Activated T-cell treated with anti-CD3 and anti-CD28 coated beads, Interleukin-2, amount 50 U/mL, for 48 hours (primary cell): Measurements from ENCODE around the gene ZNF12.
"Not testable (repeated sequence)": the region's sequence is repeated elsewhere in the genome, so short reads cannot be mapped to it uniquely, and the experiment has no call there.

ENCODE experiments used
- DNase-seq, 2 experiments: peaks; one replicate each; pipeline ENCODE4 v3.0.0-alpha.2; 2020

Gene ZNF12

DNA sequence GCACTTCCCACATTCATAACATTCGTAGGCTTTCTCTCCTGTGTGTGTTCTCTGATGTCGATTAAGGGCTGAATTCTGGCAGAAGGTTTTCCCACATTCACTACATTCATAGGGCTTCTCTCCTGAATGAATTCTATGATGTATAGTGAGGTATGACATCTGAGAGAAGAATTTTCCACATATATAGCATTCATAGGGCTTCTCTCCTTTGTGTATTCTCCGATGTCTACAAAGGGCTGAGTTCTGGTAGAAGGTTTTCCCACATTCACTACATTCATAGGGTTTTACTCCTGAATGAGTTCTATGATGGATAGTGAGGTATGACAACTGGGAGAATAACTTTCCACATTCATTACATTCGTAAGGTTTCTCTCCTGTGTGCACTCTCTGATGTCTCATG, 15.6 kb downstream of the ZNF12 start:
- no peak for DNase-seq

- DNase-seq = no peak
Observed at GRCh38 chr7:6680146-6680545, 26.6 kb downstream of the ZNF12 start.

- DNase-seq = no peak
Observed at GRCh38 chr7:6675807-6676405, 30.8 kb downstream of the ZNF12 start.

GRCh38 chr7:6670851-6671250, 35.9 kb downstream of the ZNF12 start:
- DNase-seq = not testable (repeated sequence)

DNA sequence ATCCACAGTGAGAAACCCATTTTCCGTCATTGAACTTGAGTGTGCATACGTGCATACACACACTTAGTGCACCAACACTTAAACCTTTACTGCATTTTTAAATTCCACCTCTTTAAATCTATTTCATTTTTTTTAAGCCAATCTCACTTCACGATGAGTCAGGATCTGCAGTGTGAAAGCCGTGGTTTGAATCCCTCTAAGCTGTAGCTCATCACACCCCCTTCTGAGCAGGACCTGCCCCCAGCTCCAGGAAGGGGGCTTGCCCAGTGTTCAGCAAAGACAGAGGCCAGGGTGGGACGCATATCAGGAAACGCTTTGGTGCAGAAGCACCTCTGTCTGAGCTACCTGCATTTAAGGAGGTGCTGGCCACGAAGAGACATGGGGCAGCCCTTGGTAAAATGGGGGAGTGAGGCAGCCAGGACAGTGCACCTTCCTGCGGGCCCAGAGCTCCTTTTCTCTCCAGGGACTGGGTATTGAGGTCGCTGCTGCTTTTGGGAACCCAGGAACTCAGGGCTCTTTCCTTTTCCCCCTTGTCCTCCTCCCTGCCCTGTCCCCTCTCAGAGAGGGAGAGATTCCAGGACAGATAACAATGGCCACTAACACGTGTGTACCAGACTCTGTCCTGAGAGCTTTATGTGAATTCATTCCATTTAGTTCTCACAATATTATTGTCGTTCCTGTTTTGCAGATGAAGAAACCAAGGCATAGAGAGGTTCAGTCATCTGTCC, 48.0 kb downstream of the ZNF12 start:
- DNase-seq = no peak

GRCh38 chr7:6656413-6656812, 50.3 kb downstream of the ZNF12 start:
- no peak for DNase-seq

DNA sequence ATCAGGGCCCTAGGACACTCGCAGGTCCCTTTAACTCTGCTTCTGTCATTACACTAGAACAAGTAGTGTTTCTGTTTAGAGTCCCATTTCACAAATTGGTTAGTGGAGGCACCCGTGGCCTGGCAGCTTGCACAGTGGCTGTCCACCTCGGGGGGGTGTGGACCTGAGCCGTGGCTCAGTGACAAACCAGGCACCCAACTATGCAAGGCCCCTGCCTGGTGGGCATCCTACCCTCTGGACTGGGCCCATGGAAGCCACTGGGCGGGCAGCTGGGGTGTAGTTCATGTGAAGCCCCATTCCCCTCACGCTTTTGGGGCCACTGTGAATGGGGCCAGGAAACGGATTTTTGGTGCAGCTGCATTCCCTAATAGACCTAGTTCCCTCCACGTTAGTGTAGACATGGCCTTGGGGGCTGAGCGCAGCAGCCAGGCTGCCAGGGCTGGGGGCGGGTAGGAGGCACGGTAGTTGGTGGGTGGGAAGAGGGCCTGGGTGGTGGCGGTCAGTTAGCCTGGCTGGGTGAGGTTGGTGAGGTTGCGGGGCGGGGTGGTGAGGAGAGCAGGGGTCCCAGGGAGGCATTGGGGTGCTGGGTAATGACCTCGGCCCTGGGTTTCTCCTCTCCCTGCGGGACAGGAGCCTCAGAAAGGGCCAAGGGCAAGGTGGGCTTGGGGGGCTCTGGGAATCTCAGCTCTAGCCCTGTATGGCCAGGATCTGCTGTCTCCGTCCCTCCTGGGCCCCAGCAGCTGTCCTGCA, 50.9 kb downstream of the ZNF12 start:
- DNase-seq = no peak

DNA sequence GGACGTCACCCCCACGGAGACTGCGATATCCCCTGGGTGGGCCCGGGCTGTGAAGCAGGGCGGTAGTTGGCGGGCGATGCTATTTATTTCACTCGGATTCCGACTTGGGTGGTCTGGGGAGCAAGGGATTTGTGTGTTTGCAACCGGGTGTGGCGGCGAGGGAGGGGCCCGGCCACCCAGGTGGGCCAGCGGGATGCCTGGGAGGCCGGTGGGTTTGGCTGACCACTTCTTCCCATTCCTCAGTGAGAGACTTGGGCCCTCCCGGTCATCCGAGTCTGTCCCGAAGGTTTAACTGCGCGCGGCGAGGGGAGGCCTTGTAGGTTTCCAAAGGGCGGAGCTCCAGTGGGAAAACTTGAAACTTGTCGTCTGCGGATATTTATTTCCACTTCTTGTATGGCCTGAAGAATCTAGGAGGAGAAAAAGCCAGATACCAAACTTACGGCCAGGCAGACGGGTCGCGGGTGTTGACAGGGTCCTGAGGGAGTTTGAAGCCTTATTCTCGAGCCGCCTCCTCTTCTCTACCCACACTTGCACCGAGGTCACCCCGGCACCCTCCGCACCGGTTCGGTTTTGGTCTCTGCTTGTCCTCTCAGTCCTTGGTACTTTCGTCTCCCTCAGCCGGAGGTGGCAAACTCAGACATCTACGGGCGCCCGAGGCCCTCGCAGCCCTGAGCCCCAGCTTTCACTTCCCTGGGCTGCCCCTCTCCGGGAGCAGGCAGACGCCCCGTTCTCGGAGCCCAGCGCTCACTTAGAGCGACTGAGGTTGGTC, 51.7 kb downstream of the ZNF12 start:
- DNase-seq = no peak

DNA sequence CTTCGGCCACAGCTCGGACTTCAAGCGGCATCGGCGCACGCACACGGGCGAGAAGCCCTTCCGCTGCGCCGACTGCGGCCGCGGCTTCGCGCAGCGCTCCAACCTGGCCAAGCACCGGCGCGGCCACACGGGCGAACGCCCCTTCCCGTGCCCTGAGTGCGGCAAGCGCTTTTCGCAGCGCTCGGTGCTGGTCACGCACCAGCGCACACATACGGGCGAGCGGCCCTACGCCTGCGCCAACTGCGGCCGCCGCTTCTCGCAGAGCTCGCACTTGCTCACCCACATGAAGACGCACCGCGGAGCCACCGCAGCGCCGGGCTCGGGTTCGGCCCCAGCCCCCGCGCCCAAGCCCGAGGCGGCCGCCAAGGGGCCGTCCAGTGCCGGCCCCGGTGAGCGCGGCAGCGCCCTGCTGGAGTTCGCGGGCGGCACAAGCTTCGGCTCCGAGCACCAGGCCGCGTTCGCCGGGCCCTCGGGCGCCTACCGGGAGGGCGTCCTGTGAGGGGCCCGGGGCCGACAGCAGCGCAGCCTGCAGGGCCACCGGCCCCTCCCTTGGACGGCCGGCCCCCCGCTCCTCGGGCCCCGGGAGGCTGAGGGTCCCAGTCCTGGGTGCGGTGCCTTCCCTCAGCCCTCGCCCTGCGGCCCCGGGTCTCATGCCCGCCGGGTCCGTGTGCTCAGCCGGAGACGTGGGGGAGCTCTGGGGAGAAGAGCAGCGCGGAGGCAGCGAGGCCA, 52.5 kb downstream of the ZNF12 start:
- no peak for DNase-seq

DNA sequence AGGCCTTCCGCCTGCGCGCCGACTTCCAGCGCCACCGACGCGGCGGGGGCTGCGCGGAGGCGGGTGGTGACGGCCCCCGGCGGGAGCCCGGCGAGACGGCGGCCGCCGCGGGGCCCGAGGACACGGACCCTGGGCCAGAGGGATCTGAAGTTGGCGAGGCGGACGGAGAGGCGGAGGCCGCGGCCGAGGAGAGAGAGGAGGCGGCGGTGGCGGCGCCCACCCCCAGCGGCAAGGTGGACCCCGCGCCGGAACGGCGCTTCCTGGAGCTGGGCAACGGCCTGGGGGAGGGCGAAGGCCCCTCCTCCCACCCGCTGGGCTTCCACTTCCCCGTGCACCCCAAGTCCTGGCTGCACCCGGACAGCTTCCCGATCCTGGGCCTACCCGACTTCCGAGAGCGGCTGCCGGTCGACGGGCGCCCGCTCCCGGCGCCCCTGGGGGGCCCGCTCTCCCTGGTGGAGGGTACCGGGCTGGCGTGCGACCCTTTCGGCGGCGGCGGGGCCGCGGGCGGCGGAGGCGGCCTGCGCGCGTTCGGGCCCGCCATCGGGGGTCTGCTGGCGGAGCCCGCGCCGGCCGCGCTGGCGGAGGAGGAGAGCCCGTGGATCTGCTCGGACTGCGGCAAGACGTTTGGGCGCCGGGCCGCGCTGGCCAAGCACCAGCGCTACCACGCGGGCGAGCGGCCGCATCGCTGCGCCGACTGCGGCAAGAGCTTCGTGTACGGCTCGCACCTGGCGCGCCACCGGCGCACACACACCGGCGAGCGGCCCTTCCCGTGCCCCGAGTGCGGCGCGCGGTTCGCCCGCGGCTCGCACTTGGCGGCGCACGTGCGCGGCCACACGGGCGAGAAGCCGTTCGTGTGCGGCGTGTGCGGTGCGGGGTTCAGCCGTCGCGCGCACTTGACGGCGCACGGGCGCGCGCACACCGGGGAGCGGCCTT, 53.4 kb downstream of the ZNF12 start:
- DNase-seq = no peak

- no peak for DNase-seq
Observed at GRCh38 chr7:6652446-6653011, 54.2 kb downstream of the ZNF12 start.

DNA sequence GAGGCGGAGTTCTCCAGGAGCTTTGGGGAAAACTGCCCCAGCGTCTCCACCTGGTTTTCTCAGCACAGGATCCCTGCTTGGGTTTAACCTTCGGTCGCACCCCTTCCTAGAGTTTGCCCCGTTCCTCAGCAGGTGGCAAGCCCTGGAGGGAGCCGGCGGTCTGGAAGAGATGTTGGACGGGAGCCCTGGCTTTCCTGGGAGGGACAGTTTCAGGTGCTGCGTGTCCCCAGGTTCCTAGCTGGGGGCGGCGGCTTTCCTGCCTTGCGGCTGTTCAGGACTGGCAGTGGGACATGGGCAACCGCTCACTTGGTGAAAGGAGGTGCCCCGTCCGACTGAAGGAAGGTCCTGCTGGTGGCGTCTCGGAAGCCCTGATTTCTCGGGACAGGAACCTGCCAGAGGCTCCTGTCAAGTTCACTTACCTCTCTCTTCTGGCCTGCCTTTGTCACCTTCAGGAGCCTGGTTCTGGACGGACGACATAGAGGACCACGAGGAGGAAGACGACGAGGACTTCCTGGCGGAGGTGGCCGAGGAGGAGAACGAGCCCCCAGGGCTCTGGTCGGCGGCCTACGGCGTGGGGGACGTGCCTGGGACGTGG, 54.8 kb downstream of the ZNF12 start:
- no peak for DNase-seq

- DNase-seq = no peak
Observed at GRCh38 chr7:6650521-6651011, 56.2 kb downstream of the ZNF12 start.

DNA sequence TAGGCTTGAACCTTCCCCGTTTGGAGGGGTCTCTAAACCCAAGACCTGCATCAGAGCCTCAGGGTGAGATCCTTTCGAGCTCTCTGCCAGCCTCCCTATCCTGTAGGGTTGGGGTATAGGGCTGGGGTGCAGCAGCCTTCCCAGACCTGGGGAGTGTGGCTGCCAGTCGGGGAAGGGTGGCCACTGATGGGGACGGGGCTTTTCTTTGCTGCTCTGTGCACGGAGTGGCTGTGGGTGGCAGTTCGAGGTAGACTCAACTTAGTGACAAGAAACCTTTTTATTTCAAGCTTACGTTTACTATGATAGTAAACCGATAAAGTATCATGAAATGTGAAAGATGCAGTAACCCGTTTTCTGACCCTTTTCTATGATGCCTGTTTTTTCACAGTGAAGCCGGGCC, 56.7 kb downstream of the ZNF12 start:
- no peak for DNase-seq

GRCh38 chr7:6649241-6649961, 57.3 kb downstream of the ZNF12 start:
- no peak for DNase-seq

- DNase-seq = no peak
Observed at GRCh38 chr7:6648815-6649104, 58.0 kb downstream of the ZNF12 start.

GRCh38 chr7:6648066-6648814, 58.5 kb downstream of the ZNF12 start:
- no peak for DNase-seq

- DNase-seq = no peak
Observed at GRCh38 chr7:6647541-6647940, 59.2 kb downstream of the ZNF12 start.

DNA sequence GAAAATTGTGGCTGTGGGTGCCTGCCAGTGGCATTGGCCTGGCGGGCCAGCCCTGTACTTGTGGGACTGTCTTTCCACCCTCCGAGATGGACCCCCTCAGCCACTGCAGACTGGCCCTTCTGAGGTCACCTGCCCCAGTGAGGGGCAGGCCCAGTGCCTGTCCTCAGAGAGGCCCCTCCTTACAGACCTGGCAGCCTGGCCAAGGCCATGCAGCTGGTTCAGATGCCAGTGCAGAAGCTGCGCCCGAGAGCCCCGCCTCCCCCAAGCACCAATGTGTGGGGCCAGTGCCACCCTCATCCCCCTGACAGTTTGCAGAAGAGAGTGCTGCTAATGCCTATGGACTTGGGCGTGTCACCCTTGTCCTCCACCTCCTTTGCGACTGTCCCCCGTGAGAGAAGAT, 59.7 kb downstream of the ZNF12 start:
- DNase-seq = no peak
